GM12875 (cell line): ENCODE results near the gene LRRC41.
"Not testable (repeated sequence)": the region's sequence is repeated elsewhere in the genome, so short reads cannot be mapped to it uniquely, and the experiment has no call there.

ENCODE experiments used
- H3K4me3 ChIP-seq: one replicate; pipeline ENCODE4 v1.5.1; 2011; ENCODE audit warnings: low read depth, low read length, control low read depth
- TF ChIP-seq, protein P1 (sequence below): IDR thresholded peaks from 2 replicates; pipeline ENCODE4 v1.5.1; 2011; ENCODE audit warnings: low read depth, mild to moderate bottlenecking, control low read depth, inconsistent platforms, low read length, moderate library complexity, borderline replicate concordance; ENCODE audit not compliant: insufficient read depth

Gene LRRC41

GRCh38 chr1:46342677-46343350 lies 39.4 kb upstream of the LRRC41 start:
- H3K4me3 ChIP-seq, result no peak overlapping the region
- TF ChIP-seq, protein P1, sequence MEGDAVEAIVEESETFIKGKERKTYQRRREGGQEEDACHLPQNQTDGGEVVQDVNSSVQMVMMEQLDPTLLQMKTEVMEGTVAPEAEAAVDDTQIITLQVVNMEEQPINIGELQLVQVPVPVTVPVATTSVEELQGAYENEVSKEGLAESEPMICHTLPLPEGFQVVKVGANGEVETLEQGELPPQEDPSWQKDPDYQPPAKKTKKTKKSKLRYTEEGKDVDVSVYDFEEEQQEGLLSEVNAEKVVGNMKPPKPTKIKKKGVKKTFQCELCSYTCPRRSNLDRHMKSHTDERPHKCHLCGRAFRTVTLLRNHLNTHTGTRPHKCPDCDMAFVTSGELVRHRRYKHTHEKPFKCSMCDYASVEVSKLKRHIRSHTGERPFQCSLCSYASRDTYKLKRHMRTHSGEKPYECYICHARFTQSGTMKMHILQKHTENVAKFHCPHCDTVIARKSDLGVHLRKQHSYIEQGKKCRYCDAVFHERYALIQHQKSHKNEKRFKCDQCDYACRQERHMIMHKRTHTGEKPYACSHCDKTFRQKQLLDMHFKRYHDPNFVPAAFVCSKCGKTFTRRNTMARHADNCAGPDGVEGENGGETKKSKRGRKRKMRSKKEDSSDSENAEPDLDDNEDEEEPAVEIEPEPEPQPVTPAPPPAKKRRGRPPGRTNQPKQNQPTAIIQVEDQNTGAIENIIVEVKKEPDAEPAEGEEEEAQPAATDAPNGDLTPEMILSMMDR, result no peak

- TF ChIP-seq, protein P1, result peak; percentile 54
- H3K4me3 ChIP-seq, result no peak overlapping the region
These were observed 38.8 kb upstream of the LRRC41 start for GRCh38 chr1:46342084-46342656.

GRCh38 chr1:46341222-46342083 lies 38.0 kb upstream of the LRRC41 start:
- TF ChIP-seq, protein P1, result no peak
- H3K4me3 ChIP-seq, result peak overlapping the region; percentile 86

DNA sequence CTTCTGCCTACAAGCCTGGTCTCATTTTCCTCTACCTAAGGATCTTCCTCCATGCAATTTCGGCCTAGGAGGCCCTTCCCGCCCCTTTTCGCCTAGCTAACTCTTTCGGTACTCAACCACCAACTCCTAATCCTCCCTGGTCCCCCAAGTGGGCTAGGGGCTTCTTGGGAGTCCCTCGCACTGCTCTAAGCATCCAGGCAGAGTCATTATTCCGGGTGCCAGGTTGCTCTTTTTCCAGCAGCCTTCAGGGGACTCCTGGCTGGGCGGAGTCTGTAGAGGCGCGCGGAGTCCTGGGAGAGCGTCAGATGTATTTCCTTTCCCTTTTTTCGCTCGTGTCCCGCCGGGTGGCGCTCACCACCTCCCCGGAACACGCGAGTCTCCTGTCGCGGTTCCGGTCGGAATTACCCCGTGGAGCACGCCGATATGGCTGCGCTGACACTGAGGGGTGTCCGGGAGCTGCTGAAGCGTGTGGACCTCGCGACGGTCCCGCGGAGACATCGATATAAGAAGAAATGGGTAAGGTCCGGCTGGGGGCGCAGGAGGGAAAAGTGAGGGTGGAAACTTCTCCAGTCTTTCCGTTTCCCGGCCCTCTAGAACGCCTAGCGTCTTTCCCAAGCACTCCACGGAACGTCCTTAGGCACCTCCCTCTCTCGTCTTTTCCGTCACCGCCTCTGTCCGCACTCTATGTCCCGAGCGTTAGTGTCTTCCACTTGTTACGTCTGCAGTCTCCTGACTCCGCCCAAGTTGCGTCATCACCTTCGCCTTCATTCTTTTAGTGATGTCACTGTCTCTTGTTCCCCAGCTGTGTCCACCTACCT lies 37.2 kb upstream of the LRRC41 start, which contains the start of gene NSUN4:
Gene NSUN4, plus strand, starts transcription at position 404 of the 818 bp plus-strand sequence. Its CDS starts 20 bp downstream, at position 424.
- H3K4me3 ChIP-seq, result peak within 1 kb of the TSS; percentile 86
- TF ChIP-seq, protein P1, result peak; percentile 91

DNA sequence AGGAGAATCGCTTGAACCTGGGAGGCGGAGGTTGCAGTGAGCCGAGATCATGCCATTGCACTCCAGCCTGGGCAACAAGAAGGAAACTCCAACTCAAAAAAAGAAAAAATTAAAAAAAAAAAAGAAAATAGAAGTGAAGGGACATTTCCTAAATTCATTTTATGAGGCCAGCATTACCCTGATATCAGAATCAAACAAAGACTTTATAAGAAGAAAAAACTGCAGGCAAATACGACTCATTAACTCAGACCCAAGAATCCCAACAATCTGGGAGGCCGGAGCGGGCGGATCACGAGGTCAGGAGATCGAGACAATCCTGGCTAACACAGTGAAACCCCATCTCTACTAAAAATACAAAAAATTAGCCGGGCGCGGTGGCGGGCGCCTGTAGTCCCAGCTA lies 34.0 kb upstream of the LRRC41 start:
- not testable (repeated sequence) for H3K4me3 ChIP-seq

DNA sequence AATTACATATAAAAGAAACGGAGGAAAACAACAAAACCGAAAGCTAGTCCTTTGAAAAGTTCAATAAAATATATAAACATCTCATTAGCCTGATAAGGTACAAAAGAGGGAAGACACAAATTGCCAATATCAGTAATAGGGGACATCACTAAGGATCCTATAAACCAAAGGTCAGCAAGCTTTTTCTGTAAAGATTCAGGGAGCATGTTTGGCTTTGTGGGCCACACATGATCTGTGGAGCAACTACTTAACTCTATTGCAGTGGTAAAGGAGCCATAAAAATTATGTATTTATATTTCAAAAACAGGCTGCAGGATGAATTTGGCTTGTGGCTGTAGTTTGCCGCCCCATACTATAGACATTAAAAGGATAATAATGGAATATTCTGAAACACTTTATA lies 31.7 kb upstream of the LRRC41 start:
- H3K4me3 ChIP-seq, result no peak overlapping the region
- TF ChIP-seq, protein P1, result no peak

DNA sequence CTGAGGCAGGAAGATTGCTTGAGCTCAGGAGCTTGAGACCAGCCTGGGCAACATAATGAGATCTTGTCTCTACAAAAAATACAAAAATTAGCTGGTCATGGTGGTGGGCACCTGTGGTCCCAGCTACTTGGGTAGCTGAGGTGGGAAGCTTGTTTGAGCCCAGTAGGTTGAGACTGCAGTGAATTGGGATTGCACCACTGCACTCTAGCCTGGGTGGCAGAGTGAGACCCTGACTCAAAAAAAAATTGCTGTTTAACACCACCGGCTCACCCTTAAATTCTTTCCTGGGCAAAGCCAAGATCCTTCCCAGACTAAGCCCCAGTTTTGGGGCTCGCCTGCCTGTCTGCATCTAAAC lies 30.6 kb upstream of the LRRC41 start:
- TF ChIP-seq, protein P1, result no peak
- no peak overlapping the region for H3K4me3 ChIP-seq
